Left ventricle myocardium superior (tissue), 1 donor: ENCODE measurements around the gene CNTNAP5. TPM values are rescaled to one million over a fixed set of nuclear protein-coding genes. Genes with fewer than 3 reads are reported as not detected.

Experiments
- ATAC-seq: fragments of 200-7000 bp; cut with Tn5 transposase; one replicate; pipeline ENCODE4 v1.9.1; 2020; ENCODE audit warnings: mild to moderate bottlenecking, moderate library complexity
- DNase-seq: peaks from one replicate; pipeline ENCODE4 v3.0.0-alpha.2; 2020
- intact Hi-C: fragments of 100-400 bp; cut with micrococcal nuclease; formaldehyde crosslinking; loops from one replicate; pipeline ENCODE4 v1.11.0; 2022
- total RNA-seq: library from RNA; stranded (reverse); fragmentation: NEBNext Ultra II Directional; extraction: Animal tissue kit (Norgen Biotek cat#: 25700); gene quantifications from one replicate; pipeline ENCODE4 v1.2.1, GENCODE V29; 2021
- donor health status: DM: no; HTN: yes; CAD: no; lungs with severe emphysema.

The CNTNAP5 gene
- total RNA-seq, 1 donor from 2014 or later = not detected

GRCh38 chr2:124310671-124311070 is 285.6 kb downstream of the CNTNAP5 start:
- intact Hi-C loops = no loop called here
- ATAC-seq (no peak), DNase-seq (no peak)

GRCh38 chr2:124314084-124314483 is 289.0 kb downstream of the CNTNAP5 start:
- ATAC-seq = no peak
- no peak for DNase-seq
- intact Hi-C loops = no loop called here

DNA sequence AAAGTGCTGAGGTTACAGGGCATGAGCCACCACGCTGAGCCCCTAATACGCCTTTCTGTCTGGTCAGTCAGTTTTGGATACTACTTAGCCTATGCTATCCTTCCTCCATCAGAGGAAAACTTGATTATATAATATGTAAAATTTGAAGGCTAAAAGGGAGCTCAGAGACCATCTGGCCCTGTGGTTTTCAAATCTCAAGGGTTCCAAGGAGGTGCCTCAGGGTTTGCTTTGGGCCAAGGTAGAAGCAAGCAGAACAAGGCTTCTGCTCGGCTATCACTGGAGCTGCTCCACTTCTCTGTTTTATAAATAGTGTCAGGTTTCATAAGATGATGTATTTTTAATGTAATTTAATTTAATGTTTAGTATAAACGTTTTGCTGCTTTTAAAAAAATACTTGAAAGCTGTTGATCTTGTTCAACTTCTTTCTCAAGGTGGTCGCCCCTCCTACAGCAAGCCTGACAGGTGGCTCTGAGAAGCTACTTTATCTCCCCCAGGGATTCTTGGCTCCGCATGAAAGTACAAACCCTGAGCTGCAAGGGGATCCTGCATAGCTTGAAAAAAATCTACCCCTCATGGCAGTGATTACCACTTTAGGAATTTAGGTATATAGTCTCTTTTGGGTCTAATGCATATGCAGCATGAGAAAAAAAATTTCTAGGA is 290.3 kb downstream of the CNTNAP5 start:
- ATAC-seq (no peak), DNase-seq (no peak)
- intact Hi-C loops = no loop called here

GRCh38 chr2:124316133-124316532 is 291.0 kb downstream of the CNTNAP5 start:
- intact Hi-C loops = no loop called here
- DNase-seq (no peak), ATAC-seq (no peak)

DNA sequence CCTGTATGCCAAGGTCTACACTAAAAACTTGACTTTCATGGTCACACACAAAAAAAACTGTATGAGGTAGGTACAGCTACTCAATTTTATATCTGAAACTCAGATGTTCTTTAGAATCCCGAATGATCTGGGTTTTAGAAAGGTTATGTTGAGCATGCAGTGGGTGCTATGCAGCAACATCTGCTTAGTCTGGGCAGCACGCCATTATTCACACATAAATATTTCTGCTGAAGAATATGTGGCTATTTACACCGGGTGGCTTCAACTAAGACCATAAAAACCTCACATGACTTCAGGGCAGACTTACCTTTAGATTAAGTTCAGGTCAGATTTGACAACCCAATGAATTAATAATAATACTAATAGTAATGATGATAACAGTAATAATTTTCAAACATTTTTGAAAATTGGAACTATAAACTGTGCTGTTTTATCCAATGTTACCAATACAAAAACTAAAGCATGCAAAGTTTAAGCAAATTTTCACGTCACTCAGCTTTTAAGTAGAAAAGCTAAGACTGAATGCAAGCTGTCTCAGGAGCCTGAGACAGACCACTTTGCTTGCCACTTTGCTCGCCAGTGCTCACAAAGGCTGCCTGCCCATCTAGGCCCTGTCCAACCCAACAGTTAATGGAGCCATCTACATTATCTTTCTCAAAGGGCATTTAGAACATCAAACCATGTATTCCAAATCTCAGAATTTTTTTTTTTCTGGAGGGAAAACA is 292.0 kb downstream of the CNTNAP5 start:
- intact Hi-C loops = no loop called here
- DNase-seq (no peak), ATAC-seq (no peak)

DNA sequence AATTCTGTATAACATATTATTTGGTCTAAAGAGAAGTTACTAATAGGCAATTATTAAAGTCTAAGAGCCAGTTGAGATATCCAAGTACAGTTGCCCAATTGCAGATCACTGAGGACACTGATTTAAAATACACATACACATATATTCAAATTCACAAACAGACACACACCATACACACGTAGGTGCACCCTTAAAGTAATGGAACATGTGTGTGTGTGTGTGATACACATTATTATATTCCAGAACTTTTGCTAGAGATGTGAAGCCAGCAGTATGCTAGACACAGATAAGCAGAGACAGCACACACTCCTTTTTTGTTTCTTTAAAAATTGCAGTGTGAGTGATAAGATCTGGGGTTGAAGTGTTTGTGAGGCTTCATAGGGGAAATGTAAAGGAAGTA is 292.5 kb downstream of the CNTNAP5 start:
- DNase-seq (no peak), ATAC-seq (no peak)
- intact Hi-C loops = no loop called here

GRCh38 chr2:124318913-124319312 is 293.8 kb downstream of the CNTNAP5 start:
- ATAC-seq = no peak
- intact Hi-C loops = no loop called here
- DNase-seq = no peak

GRCh38 chr2:124319577-124319976 is 294.5 kb downstream of the CNTNAP5 start:
- intact Hi-C loops = no loop called here
- ATAC-seq (no peak), DNase-seq (no peak)

GRCh38 chr2:124320051-124320688 is 295.1 kb downstream of the CNTNAP5 start:
- intact Hi-C loops = no loop called here
- ATAC-seq = no peak
- DNase-seq = no peak

DNA sequence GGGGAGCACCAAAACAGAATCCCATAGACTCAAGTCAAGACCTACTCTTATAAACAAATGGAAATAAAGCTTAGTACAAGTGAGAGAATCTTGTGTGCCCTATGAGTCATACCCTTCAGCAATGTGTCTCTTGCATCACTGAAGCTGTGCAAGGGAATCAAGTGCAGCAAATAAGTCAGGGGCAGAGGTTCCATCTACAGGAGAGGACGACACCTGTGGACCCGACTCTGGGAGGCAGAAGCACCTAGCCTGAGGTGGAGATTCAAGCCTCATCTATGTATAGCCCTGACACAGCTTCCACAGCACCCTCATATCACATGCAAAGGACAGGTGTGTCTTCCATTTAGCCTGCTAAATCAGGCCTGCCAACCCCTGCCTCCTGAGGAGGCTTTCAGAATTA is 298.2 kb downstream of the CNTNAP5 start:
- intact Hi-C loops = no loop called here
- no peak for ATAC-seq
- DNase-seq = no peak

GRCh38 chr2:124325667-124326440 is 300.8 kb downstream of the CNTNAP5 start:
- DNase-seq (no peak), ATAC-seq (no peak)
- intact Hi-C loops = no loop called here

DNA sequence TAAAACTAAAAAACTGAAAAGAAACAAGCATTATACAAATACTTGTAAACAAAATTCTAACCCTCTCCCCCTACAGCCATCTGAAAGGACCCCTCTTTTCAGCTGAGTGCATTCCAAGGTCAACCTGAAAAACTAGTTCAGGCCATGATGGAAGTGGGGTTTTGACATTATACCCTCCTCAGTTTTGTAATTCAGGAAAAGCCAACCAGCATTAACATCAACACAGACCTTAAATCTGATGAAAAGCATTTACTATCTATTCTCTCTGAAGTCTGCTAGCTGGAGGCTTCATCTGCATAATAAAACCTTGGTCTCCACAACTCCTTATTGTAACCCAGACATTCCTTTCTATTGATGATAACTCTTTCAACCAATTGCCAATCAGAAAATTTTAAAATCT is 302.2 kb downstream of the CNTNAP5 start:
- no peak for DNase-seq
- no peak for ATAC-seq
- intact Hi-C loops = no loop called here

GRCh38 chr2:124328397-124328796 is 303.3 kb downstream of the CNTNAP5 start:
- ATAC-seq (no peak), DNase-seq (no peak)
- intact Hi-C loops = no loop called here

- intact Hi-C loops = no loop called here
- ATAC-seq = no peak
- DNase-seq = no peak
Observed at GRCh38 chr2:124333784-124334183, 308.7 kb downstream of the CNTNAP5 start.

DNA sequence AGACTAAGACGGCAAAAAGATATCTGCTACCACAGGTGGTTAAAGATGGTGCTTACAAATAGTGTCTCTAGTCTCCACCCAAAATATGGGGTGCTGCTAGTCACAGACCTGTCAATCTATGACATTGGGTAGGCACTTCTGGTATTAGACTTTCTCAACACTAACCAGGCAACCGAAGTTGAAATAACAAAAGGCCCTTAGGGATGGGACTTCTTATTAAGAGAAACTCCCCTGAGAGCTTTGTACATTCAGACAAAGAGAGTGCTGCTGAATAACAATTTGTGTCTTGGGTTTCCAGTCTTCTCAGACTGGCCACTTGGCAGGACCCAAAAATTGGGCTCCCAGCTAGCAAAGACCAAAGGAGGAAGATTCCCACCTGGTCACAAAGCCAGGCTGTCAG is 310.0 kb downstream of the CNTNAP5 start:
- ATAC-seq (no peak), DNase-seq (no peak)
- intact Hi-C loops = no loop called here

- ATAC-seq (no peak), DNase-seq (no peak)
- intact Hi-C loops = no loop called here
Observed at GRCh38 chr2:124339709-124340108, 314.6 kb downstream of the CNTNAP5 start.

GRCh38 chr2:124343827-124344498 is 318.9 kb downstream of the CNTNAP5 start:
- no peak for DNase-seq
- no peak for ATAC-seq
- intact Hi-C loops = no loop called here

GRCh38 chr2:124347209-124347608 is 322.1 kb downstream of the CNTNAP5 start:
- DNase-seq = no peak
- no peak for ATAC-seq
- intact Hi-C loops = no loop called here

DNA sequence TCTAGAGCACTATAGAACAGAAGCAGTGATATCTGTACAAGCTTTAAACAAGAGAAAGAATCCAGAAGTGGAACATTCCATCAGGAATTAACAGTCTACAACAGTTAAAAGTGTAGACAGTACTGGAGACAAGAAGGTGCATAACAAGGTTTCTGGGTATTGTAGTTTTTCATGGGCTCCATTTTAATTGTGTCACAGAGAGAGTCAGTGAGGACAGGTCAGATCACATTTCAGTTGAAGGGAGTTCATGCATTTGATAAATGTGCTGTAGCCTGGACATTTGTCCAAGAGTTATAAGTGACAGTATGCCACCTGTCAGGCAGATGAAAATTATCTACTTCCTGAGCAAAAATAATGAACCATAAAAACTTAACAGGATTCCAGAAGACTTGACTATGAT is 328.6 kb downstream of the CNTNAP5 start:
- DNase-seq (no peak), ATAC-seq (no peak)
- intact Hi-C loops = no loop called here
